HG03354 (cell line): ENCODE data around the gene IQSEC1.

Experiments
- ATAC-seq: cut with Tn5 transposase; IDR thresholded peaks from one replicate; pipeline ENCODE4 v1.9.1; 2021; ENCODE audit warnings: mild to moderate bottlenecking; ENCODE audit not compliant: unreplicated experiment, poor library complexity, severe bottlenecking

IQSEC1 gene

DNA sequence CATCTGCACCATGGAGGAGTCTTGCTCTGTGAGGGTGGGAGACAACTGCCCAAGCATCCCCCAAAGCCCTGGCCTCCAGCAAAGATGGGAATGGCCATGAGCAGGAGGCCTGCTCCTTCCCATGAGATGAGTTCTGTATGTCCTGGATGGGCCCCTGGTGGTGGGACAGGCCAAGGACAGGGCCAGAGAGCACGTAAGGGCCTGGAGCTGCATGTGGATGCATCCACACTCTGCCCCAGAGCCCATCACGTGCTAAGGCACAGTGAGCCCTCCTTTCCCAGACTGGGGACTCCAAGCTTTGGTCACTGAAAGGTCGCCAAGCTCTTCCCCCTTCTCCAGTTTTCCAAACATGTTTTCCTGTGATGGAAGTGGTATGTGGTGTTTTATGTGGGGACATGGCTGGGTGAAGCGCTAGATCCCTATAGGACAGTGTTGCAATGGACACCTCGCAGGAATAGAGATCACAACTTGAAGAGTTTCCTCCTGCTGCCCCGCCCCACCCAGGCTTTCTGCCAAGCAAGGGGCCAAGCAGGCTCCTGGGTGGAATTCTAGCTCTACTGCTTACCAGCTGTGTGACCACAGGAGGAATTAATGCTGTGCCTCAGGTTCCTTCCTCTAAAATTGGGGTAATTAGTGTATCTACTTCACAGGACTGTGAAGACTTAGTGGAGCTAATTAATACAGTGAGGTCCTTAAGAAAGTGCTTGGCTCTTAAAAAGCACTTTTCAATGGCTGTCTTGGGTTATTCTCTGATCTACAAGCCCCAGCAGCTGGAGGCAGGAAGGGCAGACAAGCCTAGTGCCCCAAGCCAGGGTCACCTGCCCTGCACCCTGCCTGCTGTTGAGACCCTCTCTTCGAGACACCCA is 125.5 kb downstream of the IQSEC1 start:
- ATAC-seq: no peak

DNA sequence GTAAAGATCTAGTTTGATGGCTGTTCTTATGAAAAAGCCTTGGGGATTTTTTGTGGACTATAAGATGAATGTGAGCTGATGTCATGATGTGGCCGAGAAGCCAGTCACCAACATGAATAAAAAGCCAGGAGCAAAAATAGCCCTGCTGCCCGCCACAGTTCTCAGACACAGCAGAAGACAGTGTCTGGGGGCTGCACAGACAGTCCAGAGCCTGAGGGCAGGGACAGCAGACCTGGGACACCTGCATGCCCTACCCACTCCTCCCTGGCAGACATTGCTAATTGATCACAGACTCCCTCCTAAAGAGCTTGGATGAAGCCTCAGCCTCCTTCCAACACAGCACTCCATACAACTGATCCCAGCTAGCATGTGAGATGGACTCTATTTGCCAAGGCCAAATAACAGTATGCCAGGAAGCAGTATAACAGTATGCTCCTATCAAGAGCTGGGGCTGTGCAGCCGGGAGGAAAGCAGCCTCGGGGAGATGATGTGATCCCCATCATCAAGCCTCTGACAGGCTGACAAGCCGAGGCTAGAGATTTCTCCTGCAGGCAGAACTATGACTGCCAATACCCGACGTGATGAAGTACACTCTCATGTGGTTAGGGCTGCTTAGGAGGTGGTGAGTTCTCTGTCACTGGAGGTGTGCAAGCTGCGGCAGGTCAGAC is 126.4 kb downstream of the IQSEC1 start:
- no peak for ATAC-seq

GRCh38 chr3:12946251-12946648 is 127.0 kb downstream of the IQSEC1 start:
- ATAC-seq: no peak

DNA sequence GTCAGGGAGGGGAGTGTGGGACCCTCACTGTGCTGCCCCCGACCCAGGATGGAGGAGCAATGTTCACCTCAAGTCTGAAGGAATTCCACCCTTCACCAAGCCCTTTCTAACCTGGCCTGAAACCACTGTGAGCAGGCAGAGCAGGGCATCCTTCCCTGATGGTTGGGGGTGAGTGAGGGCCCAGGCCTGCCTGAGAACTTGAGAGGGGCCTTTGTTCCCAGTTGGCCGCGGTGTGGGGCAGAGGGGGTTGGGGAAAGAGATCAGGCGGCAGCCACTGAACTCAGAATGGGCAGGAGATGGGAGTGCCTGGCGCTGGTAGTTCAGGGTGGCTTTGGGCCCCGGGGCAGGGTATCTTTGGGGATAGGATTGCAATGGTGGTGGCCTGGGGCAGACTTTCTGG is 128.4 kb downstream of the IQSEC1 start:
- ATAC-seq: no peak

DNA sequence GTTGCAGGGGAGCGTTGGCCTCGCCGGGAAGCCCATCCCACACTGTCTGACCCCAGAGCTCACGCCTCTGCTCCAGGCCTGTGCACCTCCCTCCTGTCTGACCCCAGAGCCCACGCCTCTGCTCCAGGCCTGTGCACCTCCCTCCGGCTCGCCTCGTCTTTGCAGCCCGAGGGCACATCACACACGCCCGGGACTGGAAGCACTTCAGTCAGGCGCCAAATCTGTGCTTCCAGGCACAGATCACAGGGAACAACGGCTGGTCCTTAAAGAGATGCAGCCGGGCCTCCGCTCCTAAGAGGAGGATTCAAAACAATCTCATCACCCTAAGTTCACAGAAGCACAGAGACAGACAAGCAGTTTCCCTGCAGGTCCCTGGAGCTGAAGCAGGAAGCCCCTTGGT is 128.8 kb downstream of the IQSEC1 start:
- ATAC-seq: no peak

GRCh38 chr3:12943124-12944021 is 129.9 kb downstream of the IQSEC1 start:
- no peak for ATAC-seq

DNA sequence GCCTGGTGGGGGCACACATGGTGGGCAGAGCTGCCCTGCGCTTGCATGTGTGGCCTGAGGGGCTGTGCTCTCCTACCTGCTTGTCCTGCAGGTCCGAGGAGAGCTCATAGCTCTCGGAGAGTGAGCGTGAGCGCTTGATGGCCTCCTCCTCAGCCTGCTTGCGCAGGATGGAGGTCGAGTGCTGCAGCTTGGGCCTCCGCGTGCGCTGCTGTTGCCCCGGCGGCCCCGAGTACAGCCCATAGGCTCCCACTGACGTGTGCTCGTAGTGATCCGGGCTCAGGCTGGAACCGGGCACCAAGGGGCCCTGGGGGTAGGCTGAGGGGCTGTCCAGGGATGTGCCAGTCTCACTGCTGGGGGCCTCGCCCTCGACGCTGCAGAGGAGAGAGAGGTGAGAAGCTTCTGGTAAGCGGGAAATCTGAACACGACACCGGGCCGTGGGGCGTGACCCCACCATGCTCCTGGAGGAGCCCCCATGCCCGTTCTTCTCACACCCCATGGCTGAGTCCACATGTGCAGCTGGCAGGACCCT is 131.7 kb downstream of the IQSEC1 start:
- ATAC-seq: no peak

GRCh38 chr3:12940854-12941253 is 132.4 kb downstream of the IQSEC1 start:
- ATAC-seq: no peak

DNA sequence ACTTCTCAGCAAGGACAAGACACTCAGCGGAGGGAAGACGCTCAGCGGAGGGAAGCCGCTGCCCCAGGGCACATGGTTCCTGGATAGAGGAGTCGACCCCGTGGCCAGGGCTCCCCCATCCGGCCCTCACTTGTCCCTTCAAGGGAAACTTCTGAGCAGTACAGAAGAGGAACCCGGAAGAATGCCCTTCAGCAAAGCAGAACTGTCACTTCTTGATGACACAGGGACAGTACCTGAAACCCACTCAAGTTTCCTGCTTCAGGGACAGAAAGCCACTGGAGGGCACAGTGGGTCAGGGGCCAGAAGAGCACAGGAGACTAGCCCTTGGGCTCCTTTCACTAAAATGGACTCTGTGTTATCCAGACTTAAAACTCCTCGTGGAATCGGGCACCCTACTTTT is 134.1 kb downstream of the IQSEC1 start:
- no peak for ATAC-seq

DNA sequence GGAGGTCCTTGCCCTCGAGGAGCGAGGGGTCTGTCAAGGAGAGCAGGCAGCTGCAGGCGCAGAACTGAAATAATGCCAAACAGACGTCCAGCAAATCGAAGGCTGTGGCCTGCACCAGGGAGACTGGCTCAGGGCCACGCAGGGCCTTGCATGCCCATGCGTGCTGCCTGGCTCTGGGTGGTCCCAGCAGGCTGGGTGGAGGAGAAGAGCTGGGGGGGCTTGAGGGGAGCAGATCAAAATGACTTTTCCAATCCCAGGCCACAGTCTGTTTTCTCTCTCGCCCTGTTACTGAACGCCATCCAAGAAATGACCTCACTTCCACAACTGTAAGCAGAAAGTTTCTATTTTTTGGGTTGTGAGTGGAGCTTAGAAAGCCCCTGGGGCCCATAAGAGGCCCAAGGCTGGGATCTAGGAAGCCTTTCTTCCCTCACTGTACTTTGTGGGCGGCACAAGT is 134.9 kb downstream of the IQSEC1 start:
- ATAC-seq: no peak

DNA sequence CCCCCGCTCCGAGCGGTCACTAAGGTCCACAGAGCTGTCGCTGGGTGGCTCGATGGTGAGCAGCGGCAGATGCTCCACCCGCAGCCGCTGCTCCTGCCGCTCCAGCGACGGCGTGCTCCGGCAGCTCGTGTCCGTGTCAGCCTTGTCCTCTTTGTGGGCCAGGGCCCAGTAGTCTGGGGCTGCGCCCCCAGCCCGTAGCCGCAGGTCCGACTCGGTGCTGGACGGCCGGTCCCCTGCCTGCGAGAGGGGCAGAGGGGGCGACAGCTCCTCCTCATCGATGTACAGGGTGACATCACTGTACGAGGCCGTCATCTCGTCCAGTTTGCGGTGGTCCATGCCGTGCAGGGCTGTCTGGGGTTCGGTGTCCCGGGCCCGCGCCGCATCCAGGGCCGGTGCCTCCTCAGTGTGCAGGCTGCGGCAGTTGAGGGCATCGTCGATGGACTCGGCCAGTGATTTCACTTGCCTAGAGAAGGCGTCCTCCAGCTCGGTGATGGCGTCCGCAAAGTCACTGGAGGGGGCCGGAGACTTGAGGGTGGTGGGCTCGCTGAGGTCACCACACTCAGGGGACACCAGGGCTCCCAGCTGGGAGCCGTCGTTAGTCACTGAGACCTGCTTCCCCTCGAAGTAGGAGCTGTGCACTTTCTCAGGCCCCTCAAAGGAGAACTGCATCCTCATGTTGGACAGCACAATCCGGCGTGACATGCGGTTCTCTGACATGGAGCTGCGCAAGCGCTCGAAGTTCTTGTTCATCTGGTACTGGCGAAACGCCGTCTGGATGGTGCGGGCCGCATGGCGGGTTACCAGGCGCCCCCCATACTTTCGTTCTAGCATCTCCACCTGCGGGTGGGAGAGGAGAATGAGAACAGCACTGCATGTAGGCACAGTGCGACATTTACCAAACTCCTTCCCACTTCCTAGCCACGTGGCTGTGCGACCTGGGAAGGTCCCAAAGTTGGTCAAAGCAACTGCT is 137.1 kb downstream of the IQSEC1 start:
- no peak for ATAC-seq

DNA sequence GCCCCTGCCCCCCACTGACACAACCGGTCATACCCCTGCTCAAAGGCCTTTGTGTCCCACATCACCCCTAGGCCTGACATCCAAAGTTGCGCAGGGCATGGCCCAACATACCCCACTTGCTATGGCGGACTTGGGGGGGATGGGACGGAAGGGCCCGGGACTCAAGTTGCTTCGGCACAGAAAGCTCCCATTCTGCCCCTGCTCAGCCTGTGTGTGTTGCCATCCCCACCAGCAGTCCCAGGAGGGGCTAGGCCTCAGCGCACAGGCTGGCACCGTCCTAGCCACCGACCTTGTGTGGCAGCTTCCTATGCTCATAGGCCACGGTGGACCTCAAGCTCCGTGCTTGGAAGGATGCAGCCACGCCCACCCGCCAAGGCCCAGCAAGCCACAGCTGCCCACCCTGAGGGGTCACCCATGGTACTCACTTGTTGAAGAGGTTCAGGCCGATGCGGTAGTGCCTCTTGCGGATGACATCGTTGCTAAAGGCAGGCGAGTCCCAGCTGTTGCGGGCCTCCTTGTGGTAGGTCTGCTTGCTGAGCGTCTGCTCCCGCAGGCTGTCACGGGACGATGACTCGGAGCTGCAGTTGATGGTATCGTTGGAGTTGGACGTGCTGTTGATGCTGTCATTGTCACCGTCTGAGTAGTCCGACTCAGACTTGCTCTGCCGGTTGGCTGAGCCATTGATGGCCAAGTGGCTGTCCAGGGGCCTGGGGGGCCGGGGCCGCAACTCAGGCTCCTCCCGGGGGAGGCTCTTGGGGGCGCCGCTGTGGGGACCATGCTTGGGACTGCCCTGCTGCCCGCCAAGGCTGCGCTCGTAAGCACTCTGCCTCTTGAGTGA is 138.0 kb downstream of the IQSEC1 start:
- ATAC-seq: no peak

DNA sequence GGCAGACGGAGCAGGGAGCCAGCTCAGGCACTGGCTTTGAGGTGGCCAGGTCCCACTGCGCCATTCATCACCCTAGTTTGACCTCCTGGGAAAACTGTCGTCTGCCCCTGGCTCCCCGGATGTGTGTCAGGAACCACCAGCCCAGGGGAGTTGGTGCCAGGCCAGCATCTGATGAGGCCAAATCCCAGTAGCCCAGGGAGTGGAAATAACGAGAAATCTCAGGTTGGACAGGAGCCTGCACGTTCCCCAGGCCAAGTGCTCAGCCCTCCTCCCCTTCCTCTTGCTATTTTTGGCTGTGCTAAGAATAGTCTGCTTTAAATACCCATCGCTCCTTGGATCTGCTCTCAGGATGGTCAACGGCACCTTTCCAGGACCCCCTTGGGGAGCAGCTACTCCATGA is 138.8 kb downstream of the IQSEC1 start:
- ATAC-seq: no peak

DNA sequence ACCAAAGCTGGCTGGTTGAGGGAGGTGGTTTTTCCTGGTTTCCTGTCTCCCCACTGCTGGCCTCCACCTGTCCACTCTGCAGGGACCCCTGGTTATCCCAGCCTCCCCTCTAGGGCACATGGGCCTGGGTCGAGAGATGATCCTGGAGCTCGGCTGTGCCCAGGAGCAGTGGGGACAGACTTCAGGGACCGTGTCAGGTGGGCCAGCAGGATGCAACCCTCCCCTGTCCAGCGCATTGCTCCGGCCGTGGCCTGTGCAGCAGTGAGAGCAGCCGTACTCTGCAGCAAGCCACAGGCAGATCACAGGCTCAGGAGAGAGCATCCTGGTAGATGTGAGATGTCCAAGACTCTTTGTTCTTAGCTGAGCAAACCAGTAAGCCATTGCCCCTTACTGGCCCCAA is 139.3 kb downstream of the IQSEC1 start:
- ATAC-seq: no peak

DNA sequence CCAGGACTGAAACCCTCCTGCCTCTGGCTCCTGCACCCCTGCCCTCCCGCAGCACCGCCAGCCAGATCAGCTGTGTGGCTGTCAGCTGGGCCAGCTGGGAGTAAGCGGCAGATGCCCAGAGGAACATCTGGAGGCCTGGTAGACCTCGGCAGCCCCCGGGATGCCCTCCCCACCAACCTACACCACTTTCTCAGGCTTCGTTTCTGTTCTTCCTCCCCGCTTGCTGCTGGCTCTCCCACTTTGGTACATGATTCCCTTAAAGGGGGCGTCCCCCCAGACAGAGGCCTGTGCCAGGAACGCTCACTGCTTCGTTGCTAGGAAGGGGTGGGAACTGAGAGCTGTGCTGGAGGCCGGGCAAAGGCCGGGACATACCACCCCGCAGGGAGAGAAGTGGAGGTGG is 140.5 kb downstream of the IQSEC1 start:
- no peak for ATAC-seq

- no peak for ATAC-seq
Observed at GRCh38 chr3:12932347-12932746, 140.9 kb downstream of the IQSEC1 start.

DNA sequence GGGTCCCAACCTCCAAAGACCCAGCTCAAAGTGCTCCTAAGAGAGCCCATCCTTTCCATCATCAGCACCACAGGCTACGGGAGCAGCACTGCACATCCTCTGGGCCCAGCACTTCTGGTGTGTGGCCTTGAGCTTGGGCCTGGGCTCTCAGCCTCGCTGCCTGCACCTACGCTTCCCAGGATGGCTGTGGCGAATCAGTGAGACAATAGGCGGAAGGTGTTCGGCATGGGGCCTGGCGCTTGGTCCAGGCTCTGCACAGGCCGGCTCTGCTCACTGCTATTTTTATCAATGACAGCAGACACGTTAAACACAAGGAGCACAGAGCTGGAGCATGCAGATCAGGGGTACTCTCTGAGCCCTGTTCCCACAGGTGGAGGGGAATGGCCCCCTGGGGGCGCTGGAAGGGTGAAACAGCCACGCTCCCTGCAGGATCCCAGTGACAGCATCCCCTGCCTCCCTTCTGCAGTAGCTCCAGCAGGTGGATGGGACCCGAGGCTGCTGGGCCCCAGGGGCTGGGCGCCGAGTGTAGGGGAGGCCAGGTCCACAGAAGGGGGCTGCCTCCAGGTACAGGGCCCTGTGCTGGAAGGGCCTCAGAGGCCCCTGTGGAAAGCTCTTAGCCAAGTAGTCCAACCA is 141.8 kb downstream of the IQSEC1 start:
- no peak for ATAC-seq

- ATAC-seq: no peak
Observed at GRCh38 chr3:12929801-12930200, 143.4 kb downstream of the IQSEC1 start.
